NCI-H446 treated with DMSO at 0.1 percent for 48 hours (cell line): ENCODE measurements around the gene PRKG2.
"Not testable (repeated sequence)": the region's sequence is repeated elsewhere in the genome, so short reads cannot be mapped to it uniquely, and the experiment has no call there.

Experiments used
- DNase-seq: peaks from one replicate; lab custom pipeline; 2025; lab: John Stamatoyannopoulos, UW

Gene PRKG2

GRCh38 chr4:81214881-81215868 is at the start of gene PRKG2:
PRKG2 (minus strand) TSS chr4:81215222; CDS start chr4:81205047, 10,175 bp downstream.
- DNase-seq = no peak

- no peak for DNase-seq
Observed at GRCh38 chr4:81260443-81261101, 45.5 kb upstream of the PRKG2 start.

- no peak for DNase-seq
Observed at GRCh38 chr4:81258841-81259550, 44.0 kb upstream of the PRKG2 start.

GRCh38 chr4:81257816-81258215 is 42.8 kb upstream of the PRKG2 start:
- no peak for DNase-seq

- DNase-seq = no peak
Observed at GRCh38 chr4:81257021-81257420, 42.0 kb upstream of the PRKG2 start.

GRCh38 chr4:81256059-81256970 is 41.3 kb upstream of the PRKG2 start:
- no peak for DNase-seq

GRCh38 chr4:81255524-81255923 is 40.5 kb upstream of the PRKG2 start:
- no peak for DNase-seq

- DNase-seq = no peak
Observed at GRCh38 chr4:81250430-81250829, 35.4 kb upstream of the PRKG2 start.

- DNase-seq = no peak
Observed at GRCh38 chr4:81245218-81246009, 30.4 kb upstream of the PRKG2 start.

- DNase-seq = no peak
Observed at GRCh38 chr4:81237791-81238190, 22.8 kb upstream of the PRKG2 start.

- no peak for DNase-seq
Observed at GRCh38 chr4:81235982-81236749, 21.1 kb upstream of the PRKG2 start.

GRCh38 chr4:81227968-81228367 is 12.9 kb upstream of the PRKG2 start:
- no peak for DNase-seq

GRCh38 chr4:81227138-81227537 is 12.1 kb upstream of the PRKG2 start:
- no peak for DNase-seq

GRCh38 chr4:81225252-81225651 is 10.2 kb upstream of the PRKG2 start:
- no peak for DNase-seq

GRCh38 chr4:81222082-81222472 is 7.1 kb upstream of the PRKG2 start:
- not testable (repeated sequence) for DNase-seq

GRCh38 chr4:81221303-81222081 is 6.5 kb upstream of the PRKG2 start:
- no peak for DNase-seq

GRCh38 chr4:81220271-81220670 is 5.2 kb upstream of the PRKG2 start:
- DNase-seq = no peak

GRCh38 chr4:81218206-81218605 is 3.2 kb upstream of the PRKG2 start:
- no peak for DNase-seq

- DNase-seq = no peak
Observed at GRCh38 chr4:81217779-81218178, 2.8 kb upstream of the PRKG2 start.
